ENCODE data around the gene PCDHA6. TPM values are rescaled to one million over a fixed set of nuclear protein-coding genes. Genes with fewer than 3 reads are reported as not detected.

Gene PCDHA6
- total RNA-seq, 1 donor from 2014 or later, result 0.50 TPM

DNA sequence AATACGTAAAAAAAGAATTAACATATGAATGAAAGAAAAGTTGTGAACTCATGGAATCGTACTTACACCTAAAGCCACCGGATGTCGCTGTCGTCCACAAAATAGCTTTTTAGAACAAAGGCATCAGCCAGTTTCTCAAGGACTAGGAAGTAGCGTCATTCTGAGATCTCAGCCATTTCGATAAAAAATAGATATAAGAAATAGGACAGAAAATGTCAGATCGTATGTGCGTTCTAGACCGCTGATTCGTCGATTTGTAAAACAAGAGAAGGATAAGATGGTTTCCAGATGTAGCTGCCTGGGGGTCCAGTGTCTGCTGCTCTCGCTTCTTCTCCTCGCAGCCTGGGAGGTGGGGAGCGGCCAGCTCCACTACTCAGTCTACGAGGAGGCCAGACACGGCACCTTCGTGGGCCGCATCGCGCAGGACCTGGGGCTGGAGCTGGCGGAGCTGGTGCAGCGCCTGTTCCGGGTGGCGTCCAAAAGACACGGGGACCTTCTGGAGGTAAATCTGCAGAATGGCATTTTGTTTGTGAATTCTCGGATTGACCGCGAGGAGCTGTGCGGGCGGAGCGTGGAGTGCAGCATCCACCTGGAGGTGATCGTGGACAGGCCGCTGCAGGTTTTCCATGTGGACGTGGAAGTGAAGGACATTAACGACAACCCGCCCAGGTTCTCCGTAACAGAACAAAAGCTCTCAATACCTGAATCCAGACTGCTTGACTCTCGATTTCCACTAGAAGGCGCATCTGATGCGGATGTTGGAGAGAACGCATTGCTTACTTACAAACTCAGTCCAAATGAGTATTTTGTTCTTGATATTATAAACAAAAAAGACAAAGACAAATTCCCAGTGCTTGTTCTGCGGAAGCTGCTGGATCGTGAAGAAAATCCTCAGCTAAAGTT is 28.3 kb downstream of the PCDHA6 start, which contains the start of gene PCDHA10:
TSS of gene PCDHA10 (plus strand) at position 126 of the 903 bp plus-strand sequence. CDS start at position 278, 152 bp downstream.
- DNase-seq (no peak), ATAC-seq (no peak)
- TF ChIP-seq, protein P1, sequence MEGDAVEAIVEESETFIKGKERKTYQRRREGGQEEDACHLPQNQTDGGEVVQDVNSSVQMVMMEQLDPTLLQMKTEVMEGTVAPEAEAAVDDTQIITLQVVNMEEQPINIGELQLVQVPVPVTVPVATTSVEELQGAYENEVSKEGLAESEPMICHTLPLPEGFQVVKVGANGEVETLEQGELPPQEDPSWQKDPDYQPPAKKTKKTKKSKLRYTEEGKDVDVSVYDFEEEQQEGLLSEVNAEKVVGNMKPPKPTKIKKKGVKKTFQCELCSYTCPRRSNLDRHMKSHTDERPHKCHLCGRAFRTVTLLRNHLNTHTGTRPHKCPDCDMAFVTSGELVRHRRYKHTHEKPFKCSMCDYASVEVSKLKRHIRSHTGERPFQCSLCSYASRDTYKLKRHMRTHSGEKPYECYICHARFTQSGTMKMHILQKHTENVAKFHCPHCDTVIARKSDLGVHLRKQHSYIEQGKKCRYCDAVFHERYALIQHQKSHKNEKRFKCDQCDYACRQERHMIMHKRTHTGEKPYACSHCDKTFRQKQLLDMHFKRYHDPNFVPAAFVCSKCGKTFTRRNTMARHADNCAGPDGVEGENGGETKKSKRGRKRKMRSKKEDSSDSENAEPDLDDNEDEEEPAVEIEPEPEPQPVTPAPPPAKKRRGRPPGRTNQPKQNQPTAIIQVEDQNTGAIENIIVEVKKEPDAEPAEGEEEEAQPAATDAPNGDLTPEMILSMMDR (IDR thresholded peaks at IDR 0.05), result peak; percentile 16
- intact Hi-C loops (cut with DNase I), result no loop called here
- Histone ChIP-seq H3K4me3 (peak within 1 kb of the TSS; percentile 32), H3K4me1 (no peaks in the 10 kb centered on the region), H3K27me3 (ENCODE audit: low read depth) (no peaks in the 10 kb centered on the region), H3K36me3 (no peaks in the 10 kb centered on the region), H3K9me3 (peaks cover 3% of the 10 kb centered on the region), H3K27ac (no peak within 1 kb of the TSS)

DNA sequence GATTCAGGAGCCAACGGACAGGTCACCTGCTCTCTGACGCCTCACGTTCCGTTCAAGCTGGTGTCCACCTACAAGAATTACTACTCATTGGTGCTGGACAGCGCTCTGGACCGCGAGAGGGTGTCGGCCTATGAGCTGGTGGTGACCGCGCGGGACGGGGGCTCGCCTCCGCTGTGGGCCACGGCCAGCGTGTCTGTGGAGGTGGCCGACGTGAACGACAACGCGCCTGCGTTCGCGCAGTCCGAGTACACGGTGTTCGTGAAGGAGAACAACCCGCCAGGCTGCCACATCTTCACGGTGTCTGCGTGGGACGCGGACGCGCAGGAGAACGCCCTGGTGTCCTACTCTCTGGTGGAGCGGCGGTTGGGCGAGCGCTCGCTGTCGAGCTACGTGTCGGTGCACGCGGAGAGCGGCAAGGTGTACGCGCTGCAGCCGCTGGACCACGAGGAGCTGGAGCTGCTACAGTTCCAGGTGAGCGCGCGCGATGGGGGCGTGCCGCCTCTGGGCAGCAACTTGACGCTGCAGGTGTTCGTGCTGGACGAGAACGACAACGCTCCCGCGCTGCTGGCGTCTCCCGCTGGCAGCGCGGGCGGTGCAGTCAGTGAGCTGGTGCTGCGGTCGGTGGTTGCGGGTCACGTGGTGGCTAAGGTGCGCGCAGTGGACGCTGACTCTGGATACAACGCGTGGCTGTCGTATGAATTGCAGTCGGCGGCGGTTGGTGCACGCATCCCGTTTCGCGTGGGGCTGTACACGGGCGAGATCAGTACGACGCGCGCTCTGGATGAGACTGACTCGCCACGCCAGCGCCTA is 29.6 kb downstream of the PCDHA6 start:
- Histone ChIP-seq H3K4me1 (no peaks in the 10 kb centered on the region), H3K4me3 (no peak overlapping the region), H3K36me3 (no peaks in the 10 kb centered on the region), H3K27me3 (ENCODE audit: low read depth) (no peaks in the 10 kb centered on the region), H3K9me3 (peaks cover 3% of the 10 kb centered on the region), H3K27ac (no peak overlapping the region)
- TF ChIP-seq, protein P1 (IDR thresholded peaks at IDR 0.05), result no peak
- intact Hi-C loops (cut with DNase I), result no loop called here
- peak in 1 of 2 donors; percentile 51 for ATAC-seq
- DNase-seq, result no peak

DNA sequence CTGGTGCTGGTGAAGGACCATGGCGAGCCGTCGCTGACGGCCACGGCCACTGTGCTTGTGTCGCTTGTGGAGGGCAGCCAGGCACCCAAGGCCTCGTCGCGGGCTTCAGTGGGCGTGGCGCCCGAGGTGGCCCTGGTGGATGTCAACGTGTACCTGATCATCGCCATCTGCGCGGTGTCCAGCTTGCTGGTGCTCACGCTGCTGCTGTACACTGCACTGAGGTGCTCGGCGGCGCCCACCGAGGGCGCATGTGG is 30.2 kb downstream of the PCDHA6 start:
- ATAC-seq (no peak), DNase-seq (no peak)
- H3K36me3 ChIP-seq, result no peaks in the 10 kb centered on the region
- TF ChIP-seq, protein P1 (IDR thresholded peaks at IDR 0.05), result no peak
- peaks cover 7% of the 10 kb centered on the region for H3K9me3 ChIP-seq
- intact Hi-C loops (cut with DNase I), result no loop called here
- H3K27me3 ChIP-seq (ENCODE audit: low read depth), result no peaks in the 10 kb centered on the region
- H3K4me3 ChIP-seq, result no peak overlapping the region
- no peak overlapping the region for H3K27ac ChIP-seq
- no peaks in the 10 kb centered on the region for H3K4me1 ChIP-seq

DNA sequence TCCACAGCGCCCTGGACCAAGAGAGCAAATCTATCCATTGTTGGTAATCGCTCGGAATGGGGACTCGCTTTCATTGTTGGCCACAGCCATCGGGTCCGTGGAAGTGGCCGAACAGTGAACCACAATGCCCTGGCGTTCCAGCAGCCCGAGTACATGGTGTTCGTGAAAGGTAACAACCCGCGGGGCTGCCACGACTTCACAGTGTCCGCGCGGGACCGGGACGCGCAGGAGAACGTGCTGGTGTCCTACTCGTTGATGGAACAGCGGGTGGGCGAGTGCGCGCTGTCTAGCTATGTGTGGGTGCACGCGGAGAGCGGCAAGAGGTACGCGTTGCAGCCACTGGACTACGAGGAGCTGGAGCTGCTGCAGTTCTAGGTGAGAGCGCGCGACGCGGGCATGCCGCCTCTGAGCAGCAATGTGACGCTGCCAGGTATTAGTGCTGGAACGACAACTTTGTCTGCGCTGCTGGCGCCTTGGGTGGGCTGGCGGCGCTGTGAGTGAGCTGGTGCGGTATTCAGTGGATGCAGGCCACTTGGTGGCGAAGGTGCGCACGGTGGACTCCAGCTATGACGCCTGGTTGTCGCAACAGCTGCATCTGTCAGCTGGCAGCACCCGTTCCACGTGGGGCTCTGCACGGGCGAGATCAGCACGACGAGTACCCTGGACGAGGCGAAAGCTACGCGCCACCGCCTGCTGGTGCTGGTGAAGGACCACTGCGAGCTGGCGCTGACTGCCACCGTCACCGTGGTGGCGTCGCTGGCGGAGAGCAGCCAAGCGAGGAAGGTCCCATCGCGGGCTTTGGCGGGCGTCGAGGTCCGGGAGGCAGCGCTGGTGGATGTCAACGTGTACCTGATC is 34.9 kb downstream of the PCDHA6 start:
- TF ChIP-seq, protein P1 (IDR thresholded peaks at IDR 0.05), result no peak
- Histone ChIP-seq H3K27ac (no peak overlapping the region), H3K4me3 (no peak overlapping the region), H3K4me1 (no peaks in the 10 kb centered on the region), H3K36me3 (no peaks in the 10 kb centered on the region), H3K9me3 (peaks cover 11% of the 10 kb centered on the region), H3K27me3 (ENCODE audit: low read depth) (no peaks in the 10 kb centered on the region)
- ATAC-seq, result no peak
- DNase-seq, result no peak
- intact Hi-C loops (cut with DNase I), result no loop called here

Data from lower lobe of right lung (tissue), 2 donors.